ENCODE data around the gene LRRK1. TPM values are rescaled to one million over a fixed set of nuclear protein-coding genes. Genes with fewer than 3 reads are reported as not detected.

The LRRK1 gene
- total and polyA plus RNA-seq, 2 experiments from 2014 or later: 2.6 to 4.5 TPM

DNA sequence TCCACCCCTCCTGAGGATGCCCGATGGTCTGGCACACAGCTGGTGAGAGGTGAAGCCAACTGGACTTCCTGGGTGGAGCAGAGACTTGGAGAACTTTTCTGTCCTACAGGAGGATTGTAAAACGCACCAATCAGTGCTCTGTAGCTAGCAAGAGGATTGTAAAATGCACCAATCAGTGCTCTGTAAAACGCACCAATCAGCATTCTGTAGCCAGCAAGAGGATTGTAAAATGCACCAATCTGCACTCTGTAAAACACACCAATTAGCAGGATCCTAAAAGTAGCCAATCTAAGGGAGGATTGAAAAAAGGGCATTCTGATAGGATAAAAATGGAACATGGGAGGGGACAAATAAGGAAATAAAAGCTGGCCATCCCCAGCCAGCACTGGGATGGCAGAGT, 182.5 kb downstream of the LRRK1 start:
- no peaks in the 10 kb centered on the region; the same call in 2 of the 3 replicates for H3K36me3 Mint-ChIP-seq (ENCODE audit: low read depth)
- H3K4me1 ChIP-seq (ENCODE audit: insufficient read depth): peaks cover 12% of the 10 kb centered on the region; the same call in 1 of the 2 replicates
- no peak overlapping the region for H3K27ac ChIP-seq (ENCODE audit: low read depth)
- TF ChIP-seq STAT1 (IDR thresholded peaks at IDR 0.05; ENCODE audit: unreplicated experiment): no peak
- TF ChIP-seq ZNF331 (CRISPR knock-in tag; IDR thresholded peaks at IDR 0.05; ENCODE audit: low read depth): no peak
- TF ChIP-seq EZH2phosphoT487 (IDR thresholded peaks at IDR 0.05; ENCODE audit: unreplicated experiment): no peak
- TF ChIP-seq POLR2AphosphoS5 (IDR thresholded peaks at IDR 0.05; ENCODE audit: low read depth): no peak
- no peak for TF ChIP-seq CREB1 (CRISPR knock-in tag; IDR thresholded peaks at IDR 0.05; ENCODE audit: low read depth)
- no peak for TF ChIP-seq CTCF (conservative IDR thresholded peaks at IDR 0.05; ENCODE audit: low read depth in 2 of 2)
- TF ChIP-seq ZNF462 (CRISPR knock-in tag; IDR thresholded peaks at IDR 0.05): no peak
- TF ChIP-seq, protein P1, sequence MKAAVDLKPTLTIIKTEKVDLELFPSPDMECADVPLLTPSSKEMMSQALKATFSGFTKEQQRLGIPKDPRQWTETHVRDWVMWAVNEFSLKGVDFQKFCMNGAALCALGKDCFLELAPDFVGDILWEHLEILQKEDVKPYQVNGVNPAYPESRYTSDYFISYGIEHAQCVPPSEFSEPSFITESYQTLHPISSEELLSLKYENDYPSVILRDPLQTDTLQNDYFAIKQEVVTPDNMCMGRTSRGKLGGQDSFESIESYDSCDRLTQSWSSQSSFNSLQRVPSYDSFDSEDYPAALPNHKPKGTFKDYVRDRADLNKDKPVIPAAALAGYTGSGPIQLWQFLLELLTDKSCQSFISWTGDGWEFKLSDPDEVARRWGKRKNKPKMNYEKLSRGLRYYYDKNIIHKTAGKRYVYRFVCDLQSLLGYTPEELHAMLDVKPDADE (IDR thresholded peaks at IDR 0.05): no peak
- no peak for TF ChIP-seq EZH2 (IDR thresholded peaks at IDR 0.05; ENCODE audit: low read depth, unreplicated experiment)
- TF ChIP-seq ZNF114 (CRISPR knock-in tag; IDR thresholded peaks at IDR 0.05): no peak
- no peak for TF ChIP-seq JUNB (IDR thresholded peaks at IDR 0.05; ENCODE audit: unreplicated experiment)
- no peak for TF ChIP-seq NANOG (IDR thresholded peaks at IDR 0.05; ENCODE audit: borderline replicate concordance)
- no peak for TF ChIP-seq REST (IDR thresholded peaks at IDR 0.05; ENCODE audit: unreplicated experiment)
- H3K27ac Mint-ChIP-seq: no peak overlapping the region
- H3K4me3 ChIP-seq: no peak overlapping the region
- H3K9me3 Mint-ChIP-seq: peaks cover 9% of the 10 kb centered on the region; the same call in 2 of the 3 replicates
- ATAC-seq (no peak), DNase-seq (ENCODE audit: low spot score) (no peak)
- H4K20me1 ChIP-seq (replicated peaks; ENCODE audit: insufficient read depth): no peaks in the 10 kb centered on the region
- no peaks in the 10 kb centered on the region for H3K36me3 ChIP-seq (ENCODE audit: insufficient read depth)
- no peaks in the 10 kb centered on the region for H3K9me2 ChIP-seq (ENCODE audit: insufficient read depth)
- peaks cover 13% of the 10 kb centered on the region for H3K4me1 Mint-ChIP-seq
- no peak overlapping the region for H3K4me3 Mint-ChIP-seq
- no peaks in the 10 kb centered on the region for H3K27me3 ChIP-seq (ENCODE audit: insufficient read depth)
- H2AFZ ChIP-seq: no peak overlapping the region
- peaks cover 8% of the 10 kb centered on the region for H3K27me3 Mint-ChIP-seq (ENCODE audit: insufficient read depth, low read depth, poor library complexity)
- no peaks in the 10 kb centered on the region for H3K79me2 ChIP-seq (replicated peaks; ENCODE audit: insufficient read depth)
- no peaks in the 10 kb centered on the region for H3F3A ChIP-seq (replicated peaks; ENCODE audit: low read depth)
- H3K4me2 ChIP-seq: no peak overlapping the region

Measured in GM23338 (cell line).